K562 (cell line): ENCODE data around the gene COL15A1. TPM values are rescaled to one million over a fixed set of nuclear protein-coding genes. Genes with fewer than 3 reads are reported as not detected.

ENCODE experiments used
- ATF7 ChIP-seq: fragments of 450-650 bp; IDR thresholded peaks from 2 replicates; pipeline ENCODE4 v1.7.1; 2014; ENCODE audit warnings: mild to moderate bottlenecking, moderate library complexity
- FOXM1 ChIP-seq, 2 experiments: fragments of 450-650 bp in 1 of 2; sonication (generic) in 1 of 2; formaldehyde crosslinking in 1 of 2; IDR thresholded peaks; 2 replicates each; pipeline versions ENCODE4 v1.6.1 to v1.9.0; 2017 to 2022; ENCODE audit warnings: low read depth in 2 of 2, mild to moderate bottlenecking in 2 of 2, missing genetic modification reagents in 1 of 2, moderate library complexity in 1 of 2
- HMGN3 ChIP-seq: IDR thresholded peaks from 2 replicates; pipeline ENCODE4 v1.6.1; 2011; ENCODE audit warnings: borderline replicate concordance, low read depth, mild to moderate bottlenecking, mixed read lengths, low read length; ENCODE audit not compliant: insufficient read length; ENCODE audit errors: extremely low read depth
- PRPF4 ChIP-seq: fragments of 200-400 bp; formaldehyde crosslinking; IDR thresholded peaks from one replicate; pipeline ENCODE4 v1.6.1; 2017; ENCODE audit warnings: low read length, low read depth, mild to moderate bottlenecking; ENCODE audit not compliant: insufficient read depth, poor library complexity, severe bottlenecking
- SAFB2 ChIP-seq: fragments of 200-400 bp; formaldehyde crosslinking; IDR thresholded peaks from 2 replicates; pipeline ENCODE4 v1.6.1; 2018; ENCODE audit warnings: borderline replicate concordance, low read length, low read depth, moderate library complexity; ENCODE audit not compliant: severe bottlenecking
- SMARCC2 ChIP-seq: fragments of 450-650 bp; IDR thresholded peaks from 2 replicates; pipeline ENCODE4 v1.6.1; 2017; ENCODE audit warnings: antibody characterized with exemption, moderate library complexity, mild to moderate bottlenecking, low read depth
- TSC22D4 ChIP-seq: fragments of 450-650 bp; IDR thresholded peaks from 2 replicates; pipeline ENCODE4 v1.6.1; 2016; ENCODE audit warnings: missing genetic modification characterization, missing biosample characterization, control low read depth
- polyA plus RNA-seq, 8 experiments: library from polyadenylated mRNA; depleted of rRNA in 4 of 8; stranded (reverse) in 5 of 8; unstranded in 3 of 8; fragments of >200 nt; fragmentation: Nextera tagmentation in 2 of 8; fragmentation: Illumina TruSeq in 1 of 8; extraction: Ambion mirVana in 2 of 8; extraction: Trizol in 1 of 8; gene quantifications; 2 replicates each; pipeline versions ENCODE4 v1.2.1 to v1.2.3, GENCODE V29; 2011 to 2014; ENCODE audit warnings: inconsistent platforms in 1 of 8, missing spikeins in 1 of 8
- total RNA-seq, 7 experiments: library from RNA; depleted of rRNA in 6 of 7; stranded (reverse); fragments of >200 nt in 6 of 7; fragmentation: Illumina TruSeq in 2 of 7; extraction: Trizol in 2 of 7; gene quantifications; 2 replicates each; pipeline versions ENCODE4 v1.2.1 to v1.2.3, GENCODE V29; 2011 to 2021; ENCODE audit warnings: low replicate concordance in 1 of 7
- TF ChIP-seq, protein P1 (sequence below): fragments of 450-650 bp; formaldehyde crosslinking; IDR thresholded peaks from 2 replicates; pipeline ENCODE4 v1.4.0; 2020; ENCODE audit warnings: mild to moderate bottlenecking, mixed read lengths
- TF ChIP-seq, protein P2 (sequence below): sonication (generic); formaldehyde crosslinking; IDR thresholded peaks from 2 replicates; pipeline ENCODE4 v1.8.0; 2022; ENCODE audit warnings: mild to moderate bottlenecking, missing genetic modification reagents
- TF ChIP-seq, protein P3 (sequence below): fragments of 250-450 bp; sonication (Bioruptor Pico); IDR thresholded peaks from 2 replicates; pipeline ENCODE4 v1.4.0; 2020; ENCODE audit warnings: mild to moderate bottlenecking
- TF ChIP-seq, protein P4 (sequence below), 2 experiments: fragments of 450-650 bp; IDR thresholded peaks; 2 replicates each; pipeline ENCODE4 v1.6.1; 2016; ENCODE audit warnings: mild to moderate bottlenecking in 2 of 2, borderline replicate concordance in 1 of 2, low read depth in 1 of 2, moderate library complexity in 1 of 2
- TF ChIP-seq, protein P5 (sequence below): IDR thresholded peaks from 2 replicates; pipeline ENCODE4 v1.6.1; 2011; ENCODE audit not compliant: insufficient read length; ENCODE audit errors: extremely low read depth

Gene COL15A1
- total and polyA plus RNA-seq, 9 of the 15 experiments (the other 6 are each of a cell fraction or from before 2014, with no cell fraction given) = 0.46 to 5.1 (median 2.6) TPM

DNA sequence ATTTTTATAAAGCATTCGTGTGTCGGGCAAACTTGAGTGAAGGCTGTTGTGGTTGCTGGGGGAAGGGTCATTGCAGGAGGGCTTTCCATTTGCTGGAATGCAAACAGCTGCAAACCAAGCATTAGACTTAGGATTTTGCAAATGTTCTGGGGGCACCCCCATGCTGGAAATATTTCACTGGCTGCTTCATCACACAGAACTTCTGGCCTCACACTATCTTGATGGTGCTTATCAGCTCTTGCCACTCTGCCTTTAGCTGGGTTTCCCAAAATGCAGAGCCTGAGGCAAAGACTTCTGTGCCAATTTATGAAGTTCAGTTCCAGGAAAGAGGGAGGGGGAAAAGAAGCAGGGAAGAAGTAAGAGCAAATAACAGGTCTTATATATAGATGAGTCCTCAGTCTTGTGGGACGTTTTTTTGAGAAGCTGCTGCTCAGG is 8.6 kb upstream of the COL15A1 start (continued):
- TF ChIP-seq TSC22D4 (tag) = no peak
- no peak for TF ChIP-seq SMARCC2
- TF ChIP-seq FOXM1 (IDR thresholded peaks at IDR 0.05; ENCODE audit: low read depth) = 0 out of 2 replicates have a peak, but pooled peaks have one; percentile 18
- no peak for TF ChIP-seq FOXM1 (CRISPR knock-in tag; IDR thresholded peaks at IDR 0.05; ENCODE audit: low read depth)
- TF ChIP-seq, protein P1, sequence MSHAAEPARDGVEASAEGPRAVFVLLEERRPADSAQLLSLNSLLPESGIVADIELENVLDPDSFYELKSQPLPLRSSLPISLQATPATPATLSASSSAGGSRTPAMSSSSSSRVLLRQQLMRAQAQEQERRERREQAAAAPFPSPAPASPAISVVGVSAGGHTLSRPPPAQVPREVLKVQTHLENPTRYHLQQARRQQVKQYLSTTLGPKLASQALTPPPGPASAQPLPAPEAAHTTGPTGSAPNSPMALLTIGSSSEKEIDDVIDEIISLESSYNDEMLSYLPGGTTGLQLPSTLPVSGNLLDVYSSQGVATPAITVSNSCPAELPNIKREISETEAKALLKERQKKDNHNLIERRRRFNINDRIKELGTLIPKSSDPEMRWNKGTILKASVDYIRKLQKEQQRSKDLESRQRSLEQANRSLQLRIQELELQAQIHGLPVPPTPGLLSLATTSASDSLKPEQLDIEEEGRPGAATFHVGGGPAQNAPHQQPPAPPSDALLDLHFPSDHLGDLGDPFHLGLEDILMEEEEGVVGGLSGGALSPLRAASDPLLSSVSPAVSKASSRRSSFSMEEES (CRISPR knock-in tag) = no peak
- peak; percentile 23; the same call in 1 of the 2 replicates for TF ChIP-seq ATF7
- TF ChIP-seq, protein P2, sequence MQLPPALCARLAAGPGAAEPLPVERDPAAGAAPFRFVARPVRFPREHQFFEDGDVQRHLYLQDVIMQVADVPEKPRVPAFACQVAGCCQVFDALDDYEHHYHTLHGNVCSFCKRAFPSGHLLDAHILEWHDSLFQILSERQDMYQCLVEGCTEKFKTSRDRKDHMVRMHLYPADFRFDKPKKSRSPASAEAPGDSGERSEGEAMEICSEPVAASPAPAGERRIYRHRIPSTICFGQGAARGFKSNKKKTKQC = no peak
- TF ChIP-seq, protein P3, sequence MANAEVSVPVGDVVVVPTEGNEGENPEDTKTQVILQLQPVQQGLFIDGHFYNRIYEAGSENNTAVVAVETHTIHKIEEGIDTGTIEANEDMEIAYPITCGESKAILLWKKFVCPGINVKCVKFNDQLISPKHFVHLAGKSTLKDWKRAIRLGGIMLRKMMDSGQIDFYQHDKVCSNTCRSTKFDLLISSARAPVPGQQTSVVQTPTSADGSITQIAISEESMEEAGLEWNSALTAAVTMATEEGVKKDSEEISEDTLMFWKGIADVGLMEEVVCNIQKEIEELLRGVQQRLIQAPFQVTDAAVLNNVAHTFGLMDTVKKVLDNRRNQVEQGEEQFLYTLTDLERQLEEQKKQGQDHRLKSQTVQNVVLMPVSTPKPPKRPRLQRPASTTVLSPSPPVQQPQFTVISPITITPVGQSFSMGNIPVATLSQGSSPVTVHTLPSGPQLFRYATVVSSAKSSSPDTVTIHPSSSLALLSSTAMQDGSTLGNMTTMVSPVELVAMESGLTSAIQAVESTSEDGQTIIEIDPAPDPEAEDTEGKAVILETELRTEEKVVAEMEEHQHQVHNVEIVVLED = 0 out of 2 replicates have a peak, but pooled peaks have one; percentile 20
- TF ChIP-seq, protein P4, sequence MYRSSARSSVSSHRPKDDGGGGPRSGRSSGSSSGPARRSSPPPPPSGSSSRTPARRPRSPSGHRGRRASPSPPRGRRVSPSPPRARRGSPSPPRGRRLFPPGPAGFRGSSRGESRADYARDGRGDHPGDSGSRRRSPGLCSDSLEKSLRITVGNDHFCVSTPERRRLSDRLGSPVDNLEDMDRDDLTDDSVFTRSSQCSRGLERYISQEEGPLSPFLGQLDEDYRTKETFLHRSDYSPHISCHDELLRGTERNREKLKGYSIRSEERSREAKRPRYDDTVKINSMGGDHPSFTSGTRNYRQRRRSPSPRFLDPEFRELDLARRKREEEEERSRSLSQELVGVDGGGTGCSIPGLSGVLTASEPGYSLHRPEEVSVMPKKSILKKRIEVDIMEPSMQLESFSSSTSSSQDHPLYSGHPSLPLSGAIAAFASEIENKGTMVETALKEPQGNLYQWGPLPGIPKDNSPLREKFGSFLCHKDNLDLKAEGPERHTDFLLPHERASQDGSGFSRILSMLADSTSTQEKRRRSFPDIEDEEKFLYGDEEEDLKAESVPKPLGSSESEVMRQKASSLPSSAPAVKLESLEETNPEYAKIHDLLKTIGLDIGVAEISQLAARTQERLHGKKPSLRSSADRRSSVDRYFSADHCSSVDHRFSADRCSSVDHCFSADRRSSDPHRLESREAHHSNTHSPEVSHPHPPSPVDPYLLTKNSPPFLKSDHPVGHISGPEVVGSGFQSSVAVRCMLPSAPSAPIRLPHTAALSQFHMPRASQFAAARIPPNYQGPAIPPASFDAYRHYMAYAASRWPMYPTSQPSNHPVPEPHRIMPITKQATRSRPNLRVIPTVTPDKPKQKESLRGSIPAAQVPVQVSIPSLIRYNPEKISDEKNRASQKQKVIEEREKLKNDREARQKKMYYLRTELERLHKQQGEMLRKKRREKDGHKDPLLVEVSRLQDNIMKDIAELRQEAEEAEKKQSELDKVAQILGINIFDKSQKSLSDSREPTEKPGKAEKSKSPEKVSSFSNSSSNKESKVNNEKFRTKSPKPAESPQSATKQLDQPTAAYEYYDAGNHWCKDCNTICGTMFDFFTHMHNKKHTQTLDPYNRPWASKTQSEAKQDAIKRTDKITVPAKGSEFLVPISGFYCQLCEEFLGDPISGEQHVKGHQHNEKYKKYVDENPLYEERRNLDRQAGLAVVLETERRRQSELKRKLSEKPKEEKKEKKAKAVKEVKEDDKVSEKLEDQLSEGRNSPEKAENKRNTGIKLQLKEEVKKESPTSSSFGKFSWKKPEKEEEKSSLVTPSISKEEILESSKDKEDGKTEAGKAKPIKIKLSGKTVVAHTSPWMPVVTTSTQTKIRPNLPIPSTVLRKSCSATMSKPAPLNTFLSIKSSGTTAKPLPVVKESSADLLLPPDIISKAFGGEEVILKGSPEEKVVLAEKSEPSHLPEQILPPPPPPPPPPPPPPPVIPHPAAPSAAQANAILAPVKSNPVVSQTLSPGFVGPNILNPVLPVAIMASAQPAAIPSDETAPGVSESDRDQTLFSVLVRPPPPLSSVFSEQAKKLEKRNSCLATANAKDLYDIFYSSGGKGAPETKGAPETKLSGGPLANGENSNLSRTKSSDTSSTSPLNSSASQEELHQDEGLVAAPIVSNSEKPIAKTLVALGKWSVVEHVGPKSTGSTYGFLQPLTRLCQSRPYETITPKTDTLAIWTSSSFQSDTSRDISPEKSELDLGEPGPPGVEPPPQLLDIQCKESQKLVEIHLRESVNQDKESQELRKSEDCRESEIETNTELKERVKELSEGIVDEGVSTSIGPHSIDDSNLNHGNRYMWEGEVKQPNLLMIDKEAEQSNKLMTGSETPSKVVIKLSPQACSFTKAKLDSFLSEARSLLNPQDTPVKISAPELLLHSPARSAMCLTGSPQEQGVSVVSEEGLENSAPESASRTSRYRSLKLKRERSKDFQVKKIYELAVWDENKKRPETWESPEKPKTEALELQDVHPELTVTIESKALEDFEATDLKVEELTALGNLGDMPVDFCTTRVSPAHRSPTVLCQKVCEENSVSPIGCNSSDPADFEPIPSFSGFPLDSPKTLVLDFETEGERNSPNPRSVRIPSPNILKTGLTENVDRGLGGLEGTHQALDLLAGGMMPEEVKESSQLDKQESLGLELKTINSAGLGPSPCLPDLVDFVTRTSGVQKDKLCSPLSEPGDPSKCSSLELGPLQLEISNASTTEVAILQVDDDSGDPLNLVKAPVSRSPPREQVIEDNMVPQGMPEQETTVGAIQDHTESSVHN (IDR thresholded peaks at IDR 0.05; ENCODE audit: borderline replicate concordance in 1 of 2, low read depth in 1 of 2) = no peak
- TF ChIP-seq SAFB2 = no peak
- TF ChIP-seq, protein P5, sequence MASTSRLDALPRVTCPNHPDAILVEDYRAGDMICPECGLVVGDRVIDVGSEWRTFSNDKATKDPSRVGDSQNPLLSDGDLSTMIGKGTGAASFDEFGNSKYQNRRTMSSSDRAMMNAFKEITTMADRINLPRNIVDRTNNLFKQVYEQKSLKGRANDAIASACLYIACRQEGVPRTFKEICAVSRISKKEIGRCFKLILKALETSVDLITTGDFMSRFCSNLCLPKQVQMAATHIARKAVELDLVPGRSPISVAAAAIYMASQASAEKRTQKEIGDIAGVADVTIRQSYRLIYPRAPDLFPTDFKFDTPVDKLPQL = no peak
- TF ChIP-seq HMGN3 = no peak
- TF ChIP-seq PRPF4 = no peak
